HG03342 (cell line): Measurements from ENCODE around the gene DLEC1.

Source experiments
- ATAC-seq: cut with Tn5 transposase; IDR thresholded peaks from one replicate; pipeline ENCODE4 v1.9.1; 2021; ENCODE audit warnings: mild to moderate bottlenecking, moderate library complexity; ENCODE audit not compliant: unreplicated experiment

DLEC1 gene

GRCh38 chr3:38107911-38108648 is 69.1 kb downstream of the DLEC1 start:
- ATAC-seq, result no peak

GRCh38 chr3:38108649-38109579 is 69.9 kb downstream of the DLEC1 start:
- ATAC-seq, result no peak

- ATAC-seq, result no peak
Measured at GRCh38 chr3:38109580-38110313, 70.7 kb downstream of the DLEC1 start.

- no peak for ATAC-seq
Measured at GRCh38 chr3:38110314-38111050, 71.5 kb downstream of the DLEC1 start.

- no peak for ATAC-seq
Measured at GRCh38 chr3:38111201-38111600, 72.2 kb downstream of the DLEC1 start.

- no peak for ATAC-seq
Measured at GRCh38 chr3:38111696-38112377, 72.8 kb downstream of the DLEC1 start.

- ATAC-seq, result no peak
Measured at GRCh38 chr3:38112378-38112761, 73.4 kb downstream of the DLEC1 start.

GRCh38 chr3:38114052-38114874 is 75.3 kb downstream of the DLEC1 start:
- ATAC-seq, result no peak

- ATAC-seq, result no peak
Measured at GRCh38 chr3:38114875-38115644, 76.1 kb downstream of the DLEC1 start.

GRCh38 chr3:38115645-38116427 is 76.8 kb downstream of the DLEC1 start:
- ATAC-seq, result no peak

GRCh38 chr3:38116471-38117162 is 77.6 kb downstream of the DLEC1 start:
- no peak for ATAC-seq

GRCh38 chr3:38117163-38117716 is 78.2 kb downstream of the DLEC1 start:
- no peak for ATAC-seq

GRCh38 chr3:38117748-38118420 is 78.9 kb downstream of the DLEC1 start:
- ATAC-seq, result peak; percentile 72

- no peak for ATAC-seq
Measured at GRCh38 chr3:38118421-38119247, 79.6 kb downstream of the DLEC1 start.

GRCh38 chr3:38119248-38119544 is 80.2 kb downstream of the DLEC1 start:
- no peak for ATAC-seq
